Gastrocnemius medialis (tissue), 4 donors: ENCODE data around the gene PTH2R.
"Not testable (repeated sequence)": the region's sequence is repeated elsewhere in the genome, so short reads cannot be mapped to it uniquely, and the experiment has no call there.

Experiments
- POLR2A ChIP-seq, 2 donors: fragments of 450-650 bp; IDR thresholded peaks; one replicate each; pipeline ENCODE4 v1.6.1; 2017; ENCODE audit warnings: antibody characterized with exemption in 2 of 2, mild to moderate bottlenecking in 2 of 2, moderate library complexity in 2 of 2
- TF ChIP-seq, protein P1 (sequence below), 5 experiments: fragments of 450-650 bp in 3 of 5; fragments of 200-600 bp in 2 of 5; sonication (generic) in 2 of 5; IDR thresholded peaks in 4 of 5; conservative IDR thresholded peaks in 1 of 5; 1 replicate in 4 of 5; 2 replicates in 1 of 5; pipeline ENCODE4 v1.5.1; 2016 to 2019; ENCODE audit warnings: antibody characterized with exemption in 5 of 5, mild to moderate bottlenecking in 3 of 5, moderate library complexity in 3 of 5

DNA sequence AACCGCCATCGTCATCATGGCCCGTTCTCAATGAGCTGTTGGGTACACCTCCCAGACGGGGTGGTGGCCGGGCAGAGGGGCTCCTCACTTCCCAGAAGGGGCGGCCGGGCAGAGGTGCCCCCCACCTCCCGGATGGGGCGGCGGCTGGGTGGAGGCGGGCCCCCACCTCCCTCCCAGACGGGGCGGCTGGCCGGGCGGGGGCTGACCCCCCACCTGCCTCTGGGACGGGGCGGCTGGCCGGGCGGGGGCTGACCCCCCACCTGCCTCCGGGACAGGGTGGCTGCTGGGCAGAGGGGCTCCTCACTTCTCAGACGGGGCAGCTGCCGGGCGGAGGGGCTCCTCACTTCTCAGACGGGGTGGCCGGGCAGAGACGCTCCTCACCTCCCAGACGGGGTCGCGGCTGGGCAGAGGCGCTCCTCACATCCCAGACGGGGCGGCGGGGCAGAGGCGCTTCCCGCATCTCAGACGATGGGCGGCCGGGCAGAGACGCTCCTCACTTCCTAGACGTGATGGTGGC lies 29.2 kb upstream of the PTH2R start:
- TF ChIP-seq, protein P1, sequence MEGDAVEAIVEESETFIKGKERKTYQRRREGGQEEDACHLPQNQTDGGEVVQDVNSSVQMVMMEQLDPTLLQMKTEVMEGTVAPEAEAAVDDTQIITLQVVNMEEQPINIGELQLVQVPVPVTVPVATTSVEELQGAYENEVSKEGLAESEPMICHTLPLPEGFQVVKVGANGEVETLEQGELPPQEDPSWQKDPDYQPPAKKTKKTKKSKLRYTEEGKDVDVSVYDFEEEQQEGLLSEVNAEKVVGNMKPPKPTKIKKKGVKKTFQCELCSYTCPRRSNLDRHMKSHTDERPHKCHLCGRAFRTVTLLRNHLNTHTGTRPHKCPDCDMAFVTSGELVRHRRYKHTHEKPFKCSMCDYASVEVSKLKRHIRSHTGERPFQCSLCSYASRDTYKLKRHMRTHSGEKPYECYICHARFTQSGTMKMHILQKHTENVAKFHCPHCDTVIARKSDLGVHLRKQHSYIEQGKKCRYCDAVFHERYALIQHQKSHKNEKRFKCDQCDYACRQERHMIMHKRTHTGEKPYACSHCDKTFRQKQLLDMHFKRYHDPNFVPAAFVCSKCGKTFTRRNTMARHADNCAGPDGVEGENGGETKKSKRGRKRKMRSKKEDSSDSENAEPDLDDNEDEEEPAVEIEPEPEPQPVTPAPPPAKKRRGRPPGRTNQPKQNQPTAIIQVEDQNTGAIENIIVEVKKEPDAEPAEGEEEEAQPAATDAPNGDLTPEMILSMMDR (IDR thresholded peaks at IDR 0.05 in 4 of 5, conservative IDR thresholded peaks at IDR 0.05 in 1 of 5): not testable (repeated sequence)
- not testable (repeated sequence) for TF ChIP-seq POLR2A (IDR thresholded peaks at IDR 0.05)
